PC-9 (cell line): ENCODE results near the gene TMEM185B. TPM values are rescaled to one million over a fixed set of nuclear protein-coding genes. Genes with fewer than 3 reads are reported as not detected.

Source experiments
- BruUV-seq: library from RNA; stranded (reverse); fragments of 400-500 nt; replicated peaks from 2 replicates; lab custom pipeline; 2021; lab: Mats Ljungman, UMichigan
- CTCF ChIA-PET: fragments of 300-600 bp; sonication (Branson Sonifier 250); formaldehyde crosslinking; loops from one replicate; lab custom pipeline; 2022; ENCODE audit warnings: antibody characterized with exemption; lab: Charles Lee
- POLR2A ChIA-PET: fragments of 300-600 bp; sonication (Branson Sonifier 250); formaldehyde crosslinking; loops from one replicate; lab custom pipeline; 2022; ENCODE audit warnings: antibody characterized with exemption; ENCODE audit not compliant: unreplicated experiment; lab: Charles Lee
- DNase-seq, 2 experiments: peaks; one replicate each; pipeline versions ENCODE4 v3.0.0 to v3.0.0-alpha.2; 2015 to 2022; ENCODE audit warnings: mixed read lengths in 1 of 2
- H2AFZ ChIP-seq: fragments of 200-600 bp; sonication (generic); 2 replicates; pipeline ENCODE4 v1.8.1; 2017; ENCODE audit warnings: antibody characterized with exemption
- H3F3A ChIP-seq: fragments of 200-600 bp; sonication (generic); 2 replicates; pipeline ENCODE4 v1.8.1; 2017; ENCODE audit warnings: antibody characterized with exemption, mild to moderate bottlenecking, low read depth; ENCODE audit not compliant: insufficient read depth
- H3K27ac ChIP-seq: fragments of 200-600 bp; sonication (generic); 2 replicates; pipeline ENCODE4 v1.6.1; 2016; ENCODE audit warnings: mixed run types
- H3K27me3 ChIP-seq: fragments of 200-600 bp; sonication (generic); 2 replicates; pipeline ENCODE4 v1.6.1; 2016; ENCODE audit warnings: low read depth, mixed run types; ENCODE audit not compliant: insufficient read depth
- H3K36me3 ChIP-seq: fragments of 200-600 bp; sonication (generic); 2 replicates; pipeline ENCODE4 v1.6.1; 2016; ENCODE audit warnings: low read depth, mixed run types
- H3K4me1 ChIP-seq: fragments of 200-600 bp; sonication (generic); replicated peaks from 2 replicates; pipeline ENCODE4 v1.6.1; 2016; ENCODE audit warnings: mixed run types; ENCODE audit not compliant: insufficient read depth
- H3K4me2 ChIP-seq: fragments of 200-600 bp; sonication (generic); 2 replicates; pipeline ENCODE4 v1.6.1; 2017; ENCODE audit warnings: mixed run types
- H3K4me3 ChIP-seq: fragments of 200-600 bp; sonication (generic); 2 replicates; pipeline ENCODE4 v1.6.1; 2016; ENCODE audit warnings: mixed run types
- H3K79me2 ChIP-seq: fragments of 200-600 bp; sonication (generic); 2 replicates; pipeline ENCODE4 v1.6.1; 2017; ENCODE audit warnings: low read depth, mixed run types
- H3K9me2 ChIP-seq: fragments of 200-600 bp; sonication (generic); 2 replicates; pipeline ENCODE4 v1.8.1; 2017; ENCODE audit warnings: mild to moderate bottlenecking; ENCODE audit not compliant: insufficient read depth
- H3K9me3 ChIP-seq: fragments of 200-600 bp; sonication (generic); 2 replicates; pipeline ENCODE4 v1.8.1; 2016; ENCODE audit warnings: low read depth; ENCODE audit not compliant: insufficient read depth
- H4K20me1 ChIP-seq: fragments of 200-600 bp; sonication (generic); 2 replicates; pipeline ENCODE4 v1.8.1; 2017; ENCODE audit not compliant: insufficient read depth
- CTCF ChIP-seq: fragments of 200-600 bp; sonication (generic); conservative IDR thresholded peaks from 2 replicates; pipeline ENCODE4 v1.6.1; 2017; ENCODE audit warnings: mixed run types, antibody characterized with exemption, mild to moderate bottlenecking, moderate library complexity
- EZH2 ChIP-seq: fragments of 200-600 bp; sonication (generic); IDR thresholded peaks from 2 replicates; pipeline ENCODE4 v1.8.0; 2017; ENCODE audit warnings: antibody characterized with exemption, low read depth
- intact Hi-C: fragments of 100-400 bp; cut with micrococcal nuclease; formaldehyde crosslinking; loops from one replicate; pipeline ENCODE4 v1.10.0; 2022; ENCODE audit not compliant: unreplicated experiment
- total RNA-seq: library from RNA; stranded (reverse); gene quantifications from 2 replicates; pipeline ENCODE4 v1.2.3, GENCODE V29; 2021

TMEM185B gene
- total RNA-seq, 1 experiment from 2014 or later: 30.3 TPM

GRCh38 chr2:120204945-120205670 is 18.1 kb downstream of the TMEM185B start:
- no peak for DNase-seq
- Histone ChIP-seq H3K36me3 (no peaks in the 10 kb centered on the region), H3K27me3 (no peaks in the 10 kb centered on the region), H3K4me1 (no peaks in the 10 kb centered on the region), H3K4me3 (no peak overlapping the region), H2AFZ (no peak overlapping the region), H3K9me3 (no peaks in the 10 kb centered on the region), H3K79me2 (no peaks in the 10 kb centered on the region), H4K20me1 (no peaks in the 10 kb centered on the region), H3K9me2 (no peaks in the 10 kb centered on the region), H3F3A (no peaks in the 10 kb centered on the region), H3K27ac (no peak overlapping the region), H3K4me2 (no peak overlapping the region)
- ChIA-PET POLR2A (no interaction called here), CTCF (no interaction called here)
- BruUV-seq: no TSS peak
- no peak for TF ChIP-seq EZH2
- TF ChIP-seq CTCF: no peak
- intact Hi-C loops: no loop called here

GRCh38 chr2:120204417-120204816 is 18.8 kb downstream of the TMEM185B start:
- H3K27ac ChIP-seq: no peak overlapping the region
- POLR2A ChIA-PET: no interaction called here

GRCh38 chr2:120204022-120204405 is 19.2 kb downstream of the TMEM185B start:
- Histone ChIP-seq H3K79me2 (no peaks in the 10 kb centered on the region), H3K9me2 (no peaks in the 10 kb centered on the region), H3K27ac (no peak overlapping the region), H3K27me3 (no peaks in the 10 kb centered on the region), H3K9me3 (no peaks in the 10 kb centered on the region), H3K4me2 (no peak overlapping the region), H3F3A (no peaks in the 10 kb centered on the region), H4K20me1 (no peaks in the 10 kb centered on the region), H2AFZ (no peak overlapping the region), H3K4me3 (no peak overlapping the region), H3K4me1 (no peaks in the 10 kb centered on the region), H3K36me3 (no peaks in the 10 kb centered on the region)
- no peak for DNase-seq
- POLR2A ChIA-PET: interaction anchor here (0.6 kb wide), 1 partner anchor 728 kb away, joined by 5 read pairs; no protein-coding TSS in a partner anchor
- TF ChIP-seq CTCF (peak; percentile 20; the same call in 1 of the 2 replicates), EZH2 (no peak)
- no TSS peak for BruUV-seq
- CTCF ChIA-PET: no interaction called here
- intact Hi-C loops: no loop called here

More at GRCh38 chr2:120204417-120204816, 18.8 kb downstream of the TMEM185B start:
- DNase-seq: no peak
- H3K4me1 ChIP-seq: no peaks in the 10 kb centered on the region
- BruUV-seq: no TSS peak
- H3K79me2 ChIP-seq: no peaks in the 10 kb centered on the region
- no peak overlapping the region for H3K4me3 ChIP-seq
- no peaks in the 10 kb centered on the region for H3K9me2 ChIP-seq
- no peaks in the 10 kb centered on the region for H3K36me3 ChIP-seq
- CTCF ChIA-PET: no interaction called here
- no peak for TF ChIP-seq CTCF
- no peak for TF ChIP-seq EZH2
- H4K20me1 ChIP-seq: no peaks in the 10 kb centered on the region
- intact Hi-C loops: no loop called here
- no peak overlapping the region for H3K4me2 ChIP-seq
- H3K9me3 ChIP-seq: no peaks in the 10 kb centered on the region
- H3F3A ChIP-seq: no peaks in the 10 kb centered on the region
- no peak overlapping the region for H2AFZ ChIP-seq
- no peaks in the 10 kb centered on the region for H3K27me3 ChIP-seq
